AG08395 (cell line): ENCODE measurements around the gene DUSP3.

ENCODE experiments used
- DNase-seq: peaks from one replicate; pipeline ENCODE4 v3.0.0; 2012; ENCODE audit warnings: mixed read lengths, low spot score

DUSP3 gene

GRCh38 chr17:43778337-43779144 lies at the start of gene DUSP3:
Gene DUSP3, minus strand, starts transcription at chr17:43778977. Its CDS starts 53 bp downstream, at chr17:43778924.
- peak; percentile 96 for DNase-seq

GRCh38 chr17:43827596-43827995 lies 48.8 kb upstream of the DUSP3 start:
- DNase-seq: no peak

GRCh38 chr17:43826206-43826605 lies 47.4 kb upstream of the DUSP3 start:
- no peak for DNase-seq

GRCh38 chr17:43825567-43825966 lies 46.8 kb upstream of the DUSP3 start:
- no peak for DNase-seq

DNA sequence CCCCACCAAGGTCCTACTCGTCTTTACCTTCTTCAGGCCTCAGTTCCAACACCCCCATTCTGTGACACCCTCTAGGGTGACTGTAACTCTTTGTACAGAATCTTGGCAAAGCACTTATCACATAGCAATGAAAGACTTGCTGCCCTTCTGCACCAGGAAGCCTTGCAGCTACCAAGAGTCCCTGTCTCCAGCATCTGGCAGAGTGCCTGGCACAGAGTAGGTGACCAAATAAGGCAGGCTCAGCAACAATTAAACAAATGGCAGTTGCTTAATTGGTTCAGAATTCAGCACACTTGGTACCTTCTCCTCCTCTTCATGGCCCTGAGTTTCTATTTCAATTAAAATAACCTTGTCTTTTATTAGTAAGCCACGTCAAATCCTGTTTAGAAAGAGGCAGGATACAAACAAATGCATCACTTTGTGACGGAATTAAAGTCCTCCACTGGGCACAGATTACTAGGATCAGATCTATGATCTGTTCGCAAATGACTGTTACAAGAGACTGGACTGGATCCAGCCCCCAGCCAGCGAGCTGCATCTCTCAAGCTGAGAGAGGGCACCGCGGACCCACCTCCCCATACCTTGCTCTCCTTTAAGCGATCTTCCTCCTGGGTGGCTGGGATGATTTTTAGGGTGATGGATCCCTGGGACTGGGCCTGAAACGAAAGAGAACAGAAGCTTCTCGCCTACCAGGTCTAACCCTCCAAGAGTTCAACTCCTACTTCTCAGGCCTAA lies 44.7 kb upstream of the DUSP3 start:
- no peak for DNase-seq

DNA sequence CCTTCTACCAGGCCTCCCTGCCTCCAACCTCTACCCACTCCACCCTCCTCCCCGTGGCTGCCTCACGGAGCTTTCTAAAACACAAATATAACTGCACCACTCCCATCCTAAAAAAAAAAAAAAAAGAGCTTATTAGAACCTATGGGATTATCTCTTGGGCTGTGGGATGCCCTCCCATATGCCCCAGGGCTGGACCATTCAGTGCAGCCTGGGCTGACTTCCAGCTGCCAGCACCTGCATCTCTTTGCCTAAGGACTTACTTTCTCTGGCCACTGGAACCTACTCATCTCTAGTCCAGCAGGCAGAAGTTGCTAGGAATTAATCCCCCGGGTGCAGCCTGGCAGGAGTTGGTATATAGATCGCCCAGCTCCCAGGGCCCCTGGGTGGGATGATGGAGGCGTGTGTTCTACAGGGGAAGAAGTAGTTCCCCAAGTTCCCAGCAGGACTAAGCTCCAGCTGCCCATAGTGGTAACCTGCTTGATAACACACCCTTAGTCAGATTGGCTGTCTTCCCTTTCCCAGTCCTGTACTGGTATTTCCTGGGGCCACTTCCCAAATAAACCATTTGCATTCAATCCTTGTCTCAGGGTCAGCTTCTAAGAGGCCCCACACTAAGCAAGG lies 43.9 kb upstream of the DUSP3 start:
- no peak for DNase-seq

- no peak for DNase-seq
Observed at GRCh38 chr17:43820759-43821158, 42.0 kb upstream of the DUSP3 start.

GRCh38 chr17:43818966-43819365 lies 40.2 kb upstream of the DUSP3 start:
- DNase-seq: no peak

DNA sequence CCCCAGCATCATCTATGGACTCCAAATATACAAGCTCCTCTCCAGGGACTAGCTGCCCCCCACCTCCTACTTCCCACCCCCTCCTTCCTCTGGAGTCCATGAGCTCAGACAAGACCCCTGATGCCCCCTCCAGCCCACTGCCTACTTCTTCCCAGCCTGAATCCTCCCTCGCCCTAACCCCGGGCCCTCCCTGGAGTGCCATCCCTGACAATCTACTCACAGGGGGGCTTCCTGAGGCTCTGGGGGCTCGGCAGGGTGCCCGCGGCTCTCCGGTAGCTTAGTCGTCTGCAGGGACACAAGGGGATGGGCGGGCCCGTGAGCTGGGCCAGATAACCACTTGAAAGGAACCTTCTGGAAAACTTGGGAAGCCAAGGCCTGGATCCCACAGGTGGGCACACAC lies 39.0 kb upstream of the DUSP3 start:
- no peak for DNase-seq

DNA sequence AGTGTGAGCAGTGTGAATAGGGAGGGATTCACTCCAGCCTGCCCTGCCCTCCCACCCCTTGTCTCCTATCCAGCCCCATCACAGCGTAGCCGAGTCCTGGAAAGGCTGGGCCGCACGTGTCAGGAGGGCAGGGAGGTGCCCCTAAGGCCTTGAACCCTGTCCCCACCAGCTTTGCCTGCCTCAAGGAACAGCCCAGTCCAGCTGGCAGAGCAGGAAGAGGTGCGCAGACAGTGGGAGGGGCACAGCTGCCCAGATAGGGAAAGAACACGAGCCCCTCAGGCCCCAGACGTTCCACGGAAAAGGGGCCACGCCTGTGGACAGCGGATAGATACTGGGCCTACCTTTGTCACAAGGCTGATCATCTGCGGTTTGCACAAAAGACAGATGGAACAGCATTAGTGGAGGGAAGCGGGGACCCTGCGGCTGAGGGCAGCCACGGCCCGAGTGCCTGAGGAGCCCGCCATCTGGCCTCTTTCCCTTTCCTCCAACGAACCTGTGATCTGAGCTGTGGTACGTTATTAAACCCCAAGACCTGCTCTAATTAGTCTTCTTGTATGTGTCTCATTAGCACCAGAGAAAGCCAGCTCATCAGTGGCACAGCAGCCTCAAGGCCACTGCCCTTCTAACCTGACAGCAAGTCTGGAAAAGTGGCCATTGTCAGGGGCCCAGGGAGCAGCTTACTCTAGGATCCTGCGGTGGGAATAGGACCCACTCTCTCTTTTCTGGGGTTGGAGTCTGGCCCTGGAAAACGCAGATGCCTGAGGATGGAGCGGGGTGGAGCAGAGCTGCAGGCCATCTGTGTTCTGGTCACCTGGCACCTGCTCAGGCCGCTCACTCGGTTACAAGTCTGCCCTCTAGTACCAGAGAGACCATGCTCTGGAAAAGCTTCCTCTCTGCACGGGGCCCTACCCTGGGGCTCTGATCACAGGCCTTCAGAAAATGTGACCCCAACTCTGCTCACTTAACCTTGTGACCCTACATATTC lies 37.9 kb upstream of the DUSP3 start:
- no peak for DNase-seq

- peak; percentile 84 for DNase-seq
Observed at GRCh38 chr17:43814714-43815113, 35.9 kb upstream of the DUSP3 start.

DNA sequence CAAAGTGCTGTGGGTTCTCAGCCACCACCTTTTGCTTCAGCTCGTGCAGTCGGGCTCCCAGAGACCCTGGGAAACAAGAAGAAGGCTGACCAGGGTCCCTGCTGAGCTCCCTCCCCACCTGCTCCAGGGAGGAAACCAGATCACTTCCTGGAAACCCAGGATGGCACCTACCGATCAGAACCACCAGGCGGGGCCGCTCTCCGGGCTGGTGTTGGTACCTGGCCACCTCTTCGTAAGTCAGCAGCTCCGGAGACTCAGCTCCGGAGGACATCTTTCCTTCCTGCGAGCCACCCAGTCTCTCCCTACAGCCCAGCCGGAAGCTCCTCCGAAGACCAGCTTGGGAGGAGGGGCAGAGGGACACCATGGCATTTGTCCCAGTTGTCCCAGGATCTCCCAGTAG lies 35.2 kb upstream of the DUSP3 start:
- DNase-seq: no peak

DNA sequence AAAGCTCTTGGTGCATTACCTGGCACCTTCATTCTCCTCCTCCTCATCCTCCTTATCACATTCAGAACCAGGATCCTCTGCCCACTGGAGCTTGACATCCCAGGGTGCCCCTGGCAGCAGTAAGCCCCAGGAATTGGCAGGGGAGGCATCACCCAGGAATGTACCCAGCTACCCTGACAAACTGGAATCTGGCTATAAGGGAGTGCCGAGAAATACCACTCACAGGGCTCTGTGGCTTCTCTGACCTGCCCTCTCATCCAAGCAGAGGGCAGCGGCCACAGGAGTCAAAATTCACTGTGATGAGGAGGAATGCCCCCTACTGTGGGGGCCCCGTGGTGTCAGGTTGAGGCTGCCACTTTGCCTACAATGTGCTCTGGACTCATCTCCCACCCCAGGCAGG lies 34.6 kb upstream of the DUSP3 start:
- no peak for DNase-seq

GRCh38 chr17:43812396-43813265 lies 33.9 kb upstream of the DUSP3 start:
- DNase-seq: no peak

GRCh38 chr17:43810823-43811222 lies 32.0 kb upstream of the DUSP3 start:
- no peak for DNase-seq

GRCh38 chr17:43810226-43810715 lies 31.5 kb upstream of the DUSP3 start:
- no peak for DNase-seq

DNA sequence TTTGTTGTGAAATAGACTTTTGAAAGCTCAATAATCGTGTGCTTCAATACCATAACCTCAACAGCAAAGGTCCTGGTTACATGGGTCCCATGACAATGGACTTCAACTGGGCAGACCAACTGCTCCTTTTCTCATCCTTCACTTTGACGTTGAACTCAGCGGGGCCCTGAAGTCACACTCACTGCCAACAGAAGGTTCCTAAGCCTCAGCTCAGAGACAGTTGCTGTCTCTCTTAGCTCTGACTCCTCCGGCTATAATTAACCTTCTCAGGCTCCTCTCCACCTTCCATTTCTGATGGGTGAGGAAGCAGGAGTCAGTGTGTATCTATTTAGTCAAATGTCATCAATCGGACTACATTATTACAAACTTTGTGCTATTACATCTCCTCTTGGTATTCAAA lies 30.3 kb upstream of the DUSP3 start:
- DNase-seq: no peak

DNA sequence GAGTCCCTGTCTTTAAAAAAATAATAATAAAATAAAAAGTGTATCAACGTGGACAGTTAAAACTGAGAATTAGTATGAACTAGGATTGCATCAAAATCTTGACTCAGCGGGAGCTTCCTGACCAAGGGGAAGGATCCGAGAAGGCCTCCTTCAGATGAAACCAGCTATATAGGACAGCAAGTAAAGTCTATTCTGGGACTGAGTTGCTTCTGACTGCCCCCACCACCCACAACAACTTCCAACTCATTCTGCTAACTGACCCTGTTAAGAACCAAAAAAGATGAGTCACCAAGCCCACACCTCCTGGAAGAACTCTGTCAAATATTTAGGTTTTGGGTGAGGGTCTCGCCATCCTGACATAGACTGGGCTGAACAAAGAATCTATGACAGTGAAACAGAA lies 29.3 kb upstream of the DUSP3 start:
- DNase-seq: no peak

DNA sequence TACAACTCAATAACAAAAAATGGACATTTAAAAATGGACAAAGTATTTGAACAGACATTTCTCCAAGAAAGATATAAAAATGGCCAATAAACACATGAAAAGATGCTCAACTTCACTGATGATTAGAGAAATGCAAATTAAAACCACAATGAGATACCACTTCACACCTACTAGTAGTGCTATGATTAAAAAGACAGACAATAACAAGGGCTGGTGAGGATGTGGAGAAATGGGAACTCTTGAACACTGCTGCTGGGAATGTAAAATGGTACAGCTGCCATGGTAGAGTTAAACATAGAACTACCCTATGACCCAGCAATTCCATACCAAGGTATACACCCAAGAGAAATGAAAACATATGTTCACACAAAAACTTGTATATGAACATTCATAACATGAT lies 26.3 kb upstream of the DUSP3 start:
- no peak for DNase-seq

GRCh38 chr17:43803758-43804157 lies 25.0 kb upstream of the DUSP3 start:
- DNase-seq: peak; percentile 15

GRCh38 chr17:43801844-43802243 lies 23.1 kb upstream of the DUSP3 start:
- no peak for DNase-seq
